GM18505 (cell line): ENCODE data around the gene TBCD.
"Not testable (repeated sequence)": the region's sequence is repeated elsewhere in the genome, so short reads cannot be mapped to it uniquely, and the experiment has no call there.

Source experiments
- ATAC-seq: cut with Tn5 transposase; IDR thresholded peaks from one replicate; pipeline ENCODE4 v1.9.1; 2021; ENCODE audit not compliant: unreplicated experiment
- POLR2A ChIP-seq: IDR thresholded peaks from 4 replicates; pipeline ENCODE4 v1.6.1; 2011; ENCODE audit warnings: borderline replicate concordance; ENCODE audit not compliant: insufficient read depth, insufficient read length; ENCODE audit errors: extremely low read depth

TBCD gene

GRCh38 chr17:82984751-82985427 is 233.0 kb downstream of the TBCD start:
- ATAC-seq: no peak
- TF ChIP-seq POLR2A: no peak

GRCh38 chr17:82985428-82985805 is 233.6 kb downstream of the TBCD start:
- no peak for TF ChIP-seq POLR2A
- ATAC-seq: no peak

DNA sequence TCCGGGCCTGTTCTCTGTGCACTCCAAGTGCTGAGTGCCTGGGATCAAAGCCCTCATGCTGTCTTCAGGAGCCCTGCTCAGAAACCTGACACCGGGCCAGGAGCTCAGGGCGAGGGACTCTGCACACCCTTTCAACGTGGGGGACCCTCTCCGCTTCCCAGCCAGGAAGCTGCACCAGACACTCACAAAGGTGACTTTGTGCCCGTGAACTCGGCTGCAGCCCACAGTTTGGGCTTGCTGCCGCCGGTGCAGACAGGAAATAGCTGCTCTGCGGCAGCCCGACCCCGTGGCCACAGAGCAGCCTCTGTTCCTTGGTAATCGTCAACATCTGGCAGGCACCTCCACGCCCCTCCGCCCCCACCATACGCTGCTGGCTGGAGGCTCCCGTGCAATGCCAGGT is 234.1 kb downstream of the TBCD start:
- no peak for TF ChIP-seq POLR2A
- no peak for ATAC-seq

DNA sequence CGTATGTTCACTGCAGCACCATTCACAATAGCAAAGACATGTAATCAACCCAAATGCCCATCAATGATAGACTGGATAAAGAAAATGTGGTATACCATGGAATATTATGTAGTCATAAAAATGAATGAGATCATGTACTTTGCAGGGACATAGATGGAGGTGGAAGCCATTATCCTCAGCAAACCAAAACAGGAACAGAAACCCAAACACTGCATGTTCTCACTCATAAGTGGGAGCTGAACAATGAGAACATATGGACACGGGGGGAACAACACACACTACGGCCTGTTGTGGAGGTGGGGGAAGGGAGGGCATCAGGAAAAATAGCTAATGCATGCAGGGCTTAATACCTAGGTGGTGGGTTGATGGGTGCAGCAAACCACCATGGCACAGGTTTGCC is 237.2 kb downstream of the TBCD start:
- not testable (repeated sequence) for ATAC-seq

DNA sequence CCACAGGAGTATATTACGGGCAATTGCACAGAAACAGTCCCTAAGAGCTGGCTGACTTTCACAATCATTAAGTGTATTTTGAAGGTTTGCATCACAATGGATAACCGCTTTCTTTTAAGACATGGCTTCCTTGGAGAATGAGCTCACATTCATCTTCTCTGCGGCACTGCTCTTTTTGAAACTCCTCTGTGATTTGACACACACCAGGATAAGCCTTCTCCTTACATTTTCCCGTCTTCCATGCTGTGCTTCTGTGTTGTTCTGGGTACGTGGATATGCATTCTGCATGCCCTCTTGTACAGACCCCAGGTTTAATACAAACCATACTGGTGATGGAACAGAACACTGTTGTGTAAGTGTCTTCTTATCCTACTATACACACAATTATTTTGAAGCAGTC is 238.0 kb downstream of the TBCD start:
- TF ChIP-seq POLR2A: no peak
- no peak for ATAC-seq

GRCh38 chr17:82993005-82993404 is 241.1 kb downstream of the TBCD start:
- no peak for TF ChIP-seq POLR2A
- ATAC-seq: no peak
